ENCODE results near the gene PRSS21.

Gene PRSS21

DNA sequence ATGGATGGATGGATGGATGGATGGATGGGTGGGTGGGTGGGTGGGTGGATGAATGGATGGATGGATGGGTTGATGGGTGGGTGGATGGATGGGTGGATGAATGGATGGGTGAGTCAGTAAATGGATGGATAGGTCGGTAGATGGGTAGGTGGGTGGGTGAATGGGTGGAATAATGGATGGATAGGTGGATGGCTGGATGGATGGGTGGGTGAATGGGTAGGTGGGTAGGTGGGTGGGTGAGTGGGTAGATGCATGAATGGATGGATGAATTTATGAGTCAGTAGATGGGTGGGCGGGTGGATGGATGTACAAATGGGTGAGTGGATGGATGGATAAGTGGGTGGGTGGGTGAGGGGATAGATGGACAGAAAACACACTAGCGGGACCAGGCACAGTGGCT, 17.9 kb downstream of the PRSS21 start:
- H3K27ac ChIP-seq (ENCODE audit: low read length): no peak overlapping the region
- no peaks in the 10 kb centered on the region for H3K9me3 ChIP-seq (ENCODE audit: control insufficient read depth, low read depth, low read length)
- no peaks in the 10 kb centered on the region for H3K27me3 ChIP-seq (ENCODE audit: control insufficient read depth, insufficient read depth, low read length)
- H3K4me1 ChIP-seq (ENCODE audit: control insufficient read depth, low read depth, low read length): peaks cover 5% of the 10 kb centered on the region
- no peaks in the 10 kb centered on the region for H3K36me3 ChIP-seq (ENCODE audit: control insufficient read depth, low read depth, low read length)
- no peak overlapping the region for H3K9ac ChIP-seq (ENCODE audit: low read length)
- H3K4me3 ChIP-seq (ENCODE audit: low read length): no peak overlapping the region

- Histone ChIP-seq H3K9me3 (ENCODE audit: control insufficient read depth, low read depth, low read length) (no peaks in the 10 kb centered on the region), H3K4me3 (ENCODE audit: low read length) (no peak overlapping the region), H3K9ac (ENCODE audit: low read length) (no peak overlapping the region), H3K27me3 (ENCODE audit: control insufficient read depth, insufficient read depth, low read length) (no peaks in the 10 kb centered on the region), H3K27ac (ENCODE audit: low read length) (no peak overlapping the region), H3K4me1 (ENCODE audit: control insufficient read depth, low read depth, low read length) (peaks cover 5% of the 10 kb centered on the region), H3K36me3 (ENCODE audit: control insufficient read depth, low read depth, low read length) (no peaks in the 10 kb centered on the region)
Measured at GRCh38 chr16:2835638-2836493, 18.8 kb downstream of the PRSS21 start.

DNA sequence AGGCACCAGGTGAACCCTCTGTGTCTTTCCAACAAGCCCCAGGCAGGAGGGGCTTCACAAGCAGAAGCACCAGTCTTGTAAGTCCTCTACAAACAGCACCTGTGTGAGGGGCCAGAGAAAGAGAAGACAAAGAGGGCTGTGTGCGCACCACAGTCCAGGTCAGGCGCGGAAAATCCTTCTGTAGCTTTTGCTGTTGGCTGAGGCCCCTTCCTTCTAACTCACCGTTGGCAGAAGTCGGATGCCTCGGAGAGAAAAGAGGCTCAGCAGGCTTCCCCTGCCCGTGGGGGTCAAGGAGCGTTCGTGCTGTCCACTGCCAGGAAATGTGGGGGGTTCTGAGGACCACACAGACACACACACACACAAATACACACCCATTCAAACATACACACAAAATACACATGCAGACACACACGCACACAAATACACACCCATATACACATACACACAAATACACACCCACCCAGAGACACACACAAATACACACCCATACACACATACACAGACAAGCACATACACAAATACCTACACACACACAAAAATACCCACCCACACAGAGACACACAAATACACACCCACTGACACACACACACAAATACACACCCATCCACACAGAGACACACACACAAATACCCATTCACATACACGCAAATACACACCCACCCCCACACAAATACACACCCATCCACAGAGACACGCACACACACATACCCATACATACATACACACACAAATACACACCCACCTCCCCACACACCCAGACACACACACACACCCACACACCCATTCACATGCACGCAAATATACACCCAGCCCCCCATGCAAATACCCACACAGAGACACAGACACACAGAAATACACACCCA, 19.8 kb downstream of the PRSS21 start:
- Histone ChIP-seq H3K36me3 (ENCODE audit: control insufficient read depth, low read depth, low read length) (no peaks in the 10 kb centered on the region), H3K27me3 (ENCODE audit: control insufficient read depth, insufficient read depth, low read length) (no peaks in the 10 kb centered on the region), H3K9ac (ENCODE audit: low read length) (no peak overlapping the region), H3K27ac (ENCODE audit: low read length) (no peak overlapping the region), H3K9me3 (ENCODE audit: control insufficient read depth, low read depth, low read length) (no peaks in the 10 kb centered on the region), H3K4me1 (ENCODE audit: control insufficient read depth, low read depth, low read length) (peaks cover 5% of the 10 kb centered on the region), H3K4me3 (ENCODE audit: low read length) (no peak overlapping the region)

DNA sequence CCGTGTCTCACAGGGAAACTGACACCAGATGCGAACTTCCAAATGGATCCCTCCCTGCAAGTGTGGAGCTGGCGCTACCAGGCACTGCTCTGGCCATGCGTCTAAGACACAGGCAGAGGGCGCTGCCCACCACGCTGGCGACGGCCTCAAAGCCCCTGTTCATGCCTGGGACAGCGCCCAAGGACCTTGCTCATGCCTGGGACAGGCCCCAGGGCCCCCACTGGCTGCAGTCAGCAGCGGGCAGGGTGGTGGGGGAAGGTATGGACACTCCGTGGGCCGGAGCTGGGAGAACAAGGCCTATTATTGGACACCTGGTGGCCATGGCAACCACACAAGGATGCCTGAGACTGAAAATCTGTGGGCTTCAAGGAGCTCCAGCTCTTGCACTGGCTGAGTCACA, 21.9 kb downstream of the PRSS21 start:
- no peaks in the 10 kb centered on the region for H3K9me3 ChIP-seq (ENCODE audit: control insufficient read depth, low read depth, low read length)
- no peak overlapping the region for H3K4me3 ChIP-seq (ENCODE audit: low read length)
- H3K27ac ChIP-seq (ENCODE audit: low read length): no peak overlapping the region
- no peak overlapping the region for H3K9ac ChIP-seq (ENCODE audit: low read length)
- H3K4me1 ChIP-seq (ENCODE audit: control insufficient read depth, low read depth, low read length): peaks cover 5% of the 10 kb centered on the region
- peaks cover 5% of the 10 kb centered on the region for H3K27me3 ChIP-seq (ENCODE audit: control insufficient read depth, insufficient read depth, low read length)
- no peaks in the 10 kb centered on the region for H3K36me3 ChIP-seq (ENCODE audit: control insufficient read depth, low read depth, low read length)

DNA sequence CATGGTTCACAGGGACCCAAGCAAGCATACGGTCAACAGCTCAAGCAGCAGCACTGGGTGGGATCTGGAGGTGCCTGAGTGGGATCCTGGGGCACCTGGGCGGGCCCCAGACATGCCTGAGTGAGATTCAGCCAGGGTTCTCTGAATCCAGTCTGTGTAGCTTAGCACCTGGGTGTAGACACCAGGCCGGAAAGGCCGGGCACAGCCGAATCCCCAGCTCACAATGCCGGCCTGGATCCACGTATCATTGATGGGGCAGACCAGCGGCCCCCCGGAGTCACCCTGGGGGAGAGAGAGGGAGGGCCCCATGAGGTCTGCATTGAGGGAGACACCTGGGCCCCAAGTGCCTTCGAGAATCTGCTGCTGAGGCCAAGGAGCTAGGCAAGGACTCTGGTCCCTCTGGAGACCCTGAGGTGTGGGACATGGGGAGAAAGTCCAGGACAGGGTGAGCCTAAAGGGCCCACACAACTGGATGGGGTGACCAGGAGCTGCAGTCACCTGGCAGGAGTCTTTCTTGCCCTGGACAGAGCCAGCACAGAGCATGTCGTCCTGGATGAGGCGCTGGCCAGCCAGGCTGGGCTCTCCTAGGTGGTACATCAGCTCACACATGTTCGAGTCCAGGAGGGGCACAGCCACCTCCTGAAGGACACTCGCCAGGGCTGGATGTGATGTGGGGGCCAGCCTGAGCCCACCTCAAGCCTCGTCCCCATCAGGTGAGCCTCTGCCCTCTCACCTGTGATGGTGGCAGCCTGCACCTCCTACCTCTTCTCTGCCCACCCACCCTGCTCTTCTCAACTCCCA, 22.8 kb downstream of the PRSS21 start:
- Histone ChIP-seq H3K9me3 (ENCODE audit: control insufficient read depth, low read depth, low read length) (no peaks in the 10 kb centered on the region), H3K4me1 (ENCODE audit: control insufficient read depth, low read depth, low read length) (peaks cover 5% of the 10 kb centered on the region), H3K36me3 (ENCODE audit: control insufficient read depth, low read depth, low read length) (no peaks in the 10 kb centered on the region), H3K9ac (ENCODE audit: low read length) (no peak overlapping the region), H3K27ac (ENCODE audit: low read length) (no peak overlapping the region), H3K4me3 (ENCODE audit: low read length) (no peak overlapping the region), H3K27me3 (ENCODE audit: control insufficient read depth, insufficient read depth, low read length) (peaks cover 8% of the 10 kb centered on the region)

DNA sequence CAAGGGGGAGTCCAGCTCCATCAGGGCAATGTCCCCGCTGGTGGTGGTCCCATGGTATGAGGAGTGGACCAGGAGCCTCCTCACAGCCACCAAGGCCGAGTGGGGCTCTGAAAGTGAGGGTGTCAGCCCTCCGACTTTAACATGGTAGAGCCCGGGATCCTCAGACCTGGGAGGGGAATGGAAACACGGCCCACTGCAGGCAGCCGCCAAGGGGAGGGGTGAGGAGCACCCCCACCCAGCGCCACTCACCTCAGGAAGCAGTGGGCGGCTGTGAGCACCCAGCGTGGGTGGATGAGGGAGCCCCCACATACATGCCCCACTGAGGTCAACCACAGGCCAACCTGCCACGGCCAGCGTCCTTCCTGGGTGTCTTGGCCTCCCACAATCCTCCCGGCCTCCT, 23.9 kb downstream of the PRSS21 start:
- H3K9ac ChIP-seq (ENCODE audit: low read length): no peak overlapping the region

GRCh38 chr16:2841606-2842339, 24.7 kb downstream of the PRSS21 start:
- Histone ChIP-seq H3K27me3 (ENCODE audit: control insufficient read depth, insufficient read depth, low read length) (peaks cover 13% of the 10 kb centered on the region), H3K36me3 (ENCODE audit: control insufficient read depth, low read depth, low read length) (no peaks in the 10 kb centered on the region), H3K27ac (ENCODE audit: low read length) (no peak overlapping the region), H3K9me3 (ENCODE audit: control insufficient read depth, low read depth, low read length) (no peaks in the 10 kb centered on the region), H3K4me1 (ENCODE audit: control insufficient read depth, low read depth, low read length) (no peaks in the 10 kb centered on the region), H3K9ac (ENCODE audit: low read length) (no peak overlapping the region), H3K4me3 (ENCODE audit: low read length) (no peak overlapping the region)

More for the DNA sequence above, 23.9 kb downstream of the PRSS21 start:
- H3K4me3 ChIP-seq (ENCODE audit: low read length): no peak overlapping the region
- no peaks in the 10 kb centered on the region for H3K36me3 ChIP-seq (ENCODE audit: control insufficient read depth, low read depth, low read length)
- no peak overlapping the region for H3K27ac ChIP-seq (ENCODE audit: low read length)
- peaks cover 8% of the 10 kb centered on the region for H3K27me3 ChIP-seq (ENCODE audit: control insufficient read depth, insufficient read depth, low read length)
- peaks cover under 1% of the 10 kb centered on the region for H3K4me1 ChIP-seq (ENCODE audit: control insufficient read depth, low read depth, low read length)
- no peaks in the 10 kb centered on the region for H3K9me3 ChIP-seq (ENCODE audit: control insufficient read depth, low read depth, low read length)

- H3K9ac ChIP-seq (ENCODE audit: low read length): no peak overlapping the region
- no peaks in the 10 kb centered on the region for H3K36me3 ChIP-seq (ENCODE audit: control insufficient read depth, low read depth, low read length)
- peaks cover 14% of the 10 kb centered on the region for H3K27me3 ChIP-seq (ENCODE audit: control insufficient read depth, insufficient read depth, low read length)
- no peaks in the 10 kb centered on the region for H3K9me3 ChIP-seq (ENCODE audit: control insufficient read depth, low read depth, low read length)
- H3K4me1 ChIP-seq (ENCODE audit: control insufficient read depth, low read depth, low read length): no peaks in the 10 kb centered on the region
- H3K27ac ChIP-seq (ENCODE audit: low read length): no peak overlapping the region
- H3K4me3 ChIP-seq (ENCODE audit: low read length): no peak overlapping the region
Measured at GRCh38 chr16:2842340-2843000, 25.4 kb downstream of the PRSS21 start.

DNA sequence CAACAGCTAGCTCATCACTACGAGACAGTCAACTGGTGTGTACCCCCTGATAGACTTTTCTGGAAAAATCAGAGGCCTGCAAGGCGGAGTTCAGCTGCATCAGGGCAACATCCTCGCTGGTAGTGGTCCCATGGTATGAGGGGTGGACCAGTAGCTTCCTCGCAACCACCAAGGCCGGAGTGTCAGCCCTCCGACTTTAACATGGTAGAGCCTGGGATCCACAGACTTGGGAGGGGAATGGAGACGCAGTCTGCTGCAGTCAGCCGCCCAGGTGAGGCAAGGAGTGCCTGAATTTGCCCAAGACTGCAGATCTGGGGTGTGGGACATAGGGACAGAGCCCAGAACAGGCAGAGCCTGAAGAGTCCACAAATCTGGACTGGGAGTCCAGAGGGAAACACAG, 26.5 kb downstream of the PRSS21 start:
- Histone ChIP-seq H3K27ac (ENCODE audit: low read length) (no peak overlapping the region), H3K4me1 (ENCODE audit: control insufficient read depth, low read depth, low read length) (no peaks in the 10 kb centered on the region), H3K36me3 (ENCODE audit: control insufficient read depth, low read depth, low read length) (no peaks in the 10 kb centered on the region), H3K27me3 (ENCODE audit: control insufficient read depth, insufficient read depth, low read length) (peaks cover 14% of the 10 kb centered on the region), H3K4me3 (ENCODE audit: low read length) (no peak overlapping the region), H3K9ac (ENCODE audit: low read length) (no peak overlapping the region), H3K9me3 (ENCODE audit: control insufficient read depth, low read depth, low read length) (no peaks in the 10 kb centered on the region)

DNA sequence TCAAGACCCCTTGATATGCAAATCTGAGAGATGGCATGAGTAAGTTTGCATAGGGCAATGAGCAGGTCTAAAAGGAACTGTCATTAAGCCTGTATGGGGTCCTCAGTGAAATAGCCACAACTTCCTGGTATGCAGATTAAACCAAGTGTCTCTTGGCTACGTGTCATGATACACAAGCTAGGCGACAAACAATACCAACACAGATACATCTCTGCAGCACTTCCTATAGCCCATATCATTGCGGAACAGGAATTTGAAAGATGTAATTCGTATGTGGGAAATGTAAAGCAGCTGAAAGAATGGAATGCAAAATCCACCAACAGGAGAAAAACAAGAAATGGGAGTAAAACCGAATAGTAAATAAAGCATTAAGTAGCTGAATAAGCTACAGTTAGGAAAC, 28.1 kb downstream of the PRSS21 start:
- no peak overlapping the region for H3K9ac ChIP-seq (ENCODE audit: low read length)
- no peaks in the 10 kb centered on the region for H3K4me1 ChIP-seq (ENCODE audit: control insufficient read depth, low read depth, low read length)
- no peaks in the 10 kb centered on the region for H3K36me3 ChIP-seq (ENCODE audit: control insufficient read depth, low read depth, low read length)
- no peaks in the 10 kb centered on the region for H3K9me3 ChIP-seq (ENCODE audit: control insufficient read depth, low read depth, low read length)
- no peak overlapping the region for H3K4me3 ChIP-seq (ENCODE audit: low read length)
- no peak overlapping the region for H3K27ac ChIP-seq (ENCODE audit: low read length)
- peaks cover 14% of the 10 kb centered on the region for H3K27me3 ChIP-seq (ENCODE audit: control insufficient read depth, insufficient read depth, low read length)
